CD4-positive, alpha-beta T cell treated with Interleukin-15 for 4 hours (primary cell): ENCODE measurements around the gene SCARB1.

Source experiments
- DNase-seq: peaks from one replicate; pipeline ENCODE4 v3.0.0-alpha.2; 2020; ENCODE audit warnings: low spot score

The SCARB1 gene

DNA sequence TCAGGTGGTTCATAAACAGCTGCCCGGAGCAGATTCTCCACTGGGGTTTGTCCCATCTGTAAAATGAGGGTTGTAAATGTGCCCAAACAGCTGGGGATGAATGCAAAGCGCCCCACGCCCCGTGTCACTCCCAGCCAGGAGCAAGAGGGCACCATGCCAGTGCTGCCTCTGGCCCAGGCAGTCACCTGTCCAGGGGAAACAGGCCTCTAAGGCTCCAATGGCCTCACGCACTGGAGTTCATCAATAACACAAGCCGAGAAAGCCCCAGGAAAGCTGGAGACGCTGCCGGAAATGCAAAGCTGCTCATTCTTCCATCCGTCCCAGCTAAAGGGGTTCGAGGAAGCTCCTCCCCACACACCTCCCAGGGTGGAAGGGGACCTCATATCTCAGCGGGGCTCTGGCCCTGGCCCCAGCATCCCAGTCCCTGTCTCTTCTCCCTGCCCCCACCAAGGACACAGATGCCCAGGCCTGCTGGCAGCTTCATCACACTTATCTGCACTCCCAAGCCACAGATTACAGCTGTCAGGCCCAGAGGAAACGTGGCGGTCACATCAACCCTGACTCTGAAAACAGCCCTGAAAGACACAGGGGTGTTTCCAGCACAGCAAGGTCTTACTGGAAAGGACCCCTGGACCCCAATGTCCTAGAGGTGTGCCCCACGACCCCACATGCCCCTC is 21.5 kb downstream of the SCARB1 start:
- no peak for DNase-seq

GRCh38 chr12:124841558-124841945 is 22.1 kb downstream of the SCARB1 start:
- no peak for DNase-seq

GRCh38 chr12:124837958-124838803 is 25.5 kb downstream of the SCARB1 start:
- DNase-seq = no peak

DNA sequence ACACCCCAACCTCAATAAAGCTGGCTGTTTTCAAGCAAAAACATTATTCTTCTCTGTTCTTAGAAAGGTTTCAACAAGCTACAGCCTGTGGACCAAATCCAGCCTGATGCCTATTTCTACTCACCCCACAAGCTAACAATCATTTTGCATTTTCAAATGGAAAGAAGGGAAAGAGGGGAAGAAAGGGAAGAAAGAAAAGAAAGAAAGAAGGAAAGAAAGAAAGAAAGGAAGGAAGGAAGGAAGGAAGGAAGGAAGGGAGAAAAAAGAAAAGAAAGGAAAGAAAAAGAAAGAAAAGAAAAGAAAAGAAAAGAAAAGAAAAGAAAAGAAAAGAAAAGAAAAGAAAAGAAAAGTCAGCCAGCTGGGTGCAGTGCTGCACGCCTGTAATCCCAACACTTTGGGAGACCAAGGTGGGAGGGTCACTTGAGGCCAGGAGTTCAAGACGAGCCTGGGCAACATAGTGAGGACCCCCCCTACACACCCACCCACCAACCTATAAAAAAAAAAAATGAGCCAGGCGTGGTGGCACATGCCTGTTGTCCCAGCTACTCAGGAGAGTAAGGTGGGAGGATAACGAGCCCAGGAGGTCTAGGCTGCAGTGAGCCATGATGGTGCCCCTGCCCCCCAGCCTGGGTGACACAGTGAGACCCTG is 26.3 kb downstream of the SCARB1 start:
- no peak for DNase-seq

DNA sequence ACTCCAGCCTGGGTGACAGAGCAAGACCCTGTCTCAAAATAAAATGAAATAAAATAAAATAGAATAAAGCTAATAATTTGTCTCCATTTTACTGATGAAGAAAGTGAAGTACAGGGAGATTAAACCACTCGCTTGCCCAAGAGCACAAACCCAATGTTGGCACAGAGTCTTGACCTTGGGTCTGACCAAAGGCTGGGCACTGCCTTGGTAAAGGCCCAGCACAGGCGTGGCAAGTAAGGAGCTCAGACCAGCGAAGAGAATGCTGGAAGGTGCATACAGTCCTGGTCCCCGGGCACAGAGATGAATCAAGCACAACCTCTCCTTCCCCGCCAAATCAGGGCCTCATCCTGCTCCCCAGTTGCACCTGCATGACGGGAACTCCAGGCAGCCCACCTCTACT is 26.9 kb downstream of the SCARB1 start:
- DNase-seq = no peak

DNA sequence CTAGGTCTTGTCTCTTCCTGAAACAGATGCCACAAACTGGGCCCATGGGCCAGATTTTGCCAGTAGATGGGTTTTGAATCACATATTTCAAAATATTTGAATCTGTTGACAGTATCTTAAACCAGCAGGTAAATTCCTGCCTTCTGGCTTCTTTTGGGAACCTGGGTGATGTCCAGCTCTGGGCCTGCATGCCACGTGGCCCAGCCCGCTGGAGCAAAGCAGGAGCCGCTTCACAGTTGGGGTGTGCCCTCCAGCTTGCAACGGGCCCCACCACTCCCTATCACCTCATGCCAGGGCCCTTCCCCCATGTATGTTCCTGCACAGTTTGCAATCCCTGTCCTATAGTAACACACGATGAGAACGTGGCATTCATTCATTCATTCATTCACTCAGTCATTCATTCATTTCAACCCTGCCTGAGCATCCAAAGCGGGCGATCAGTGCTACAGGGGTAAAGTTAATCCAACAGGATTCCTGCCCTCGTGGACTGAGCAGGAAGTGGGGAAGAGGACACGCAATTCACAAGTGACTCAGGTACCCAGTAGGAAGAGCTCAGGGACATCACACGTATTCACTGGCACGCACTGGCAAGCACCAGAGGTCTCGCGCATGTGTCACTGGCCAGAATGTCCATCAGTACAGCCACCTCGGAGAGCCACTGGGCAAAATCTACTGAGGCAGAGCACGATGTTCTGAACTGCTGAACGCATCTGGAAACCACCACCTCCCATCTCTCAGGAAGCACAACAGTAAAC is 27.8 kb downstream of the SCARB1 start:
- no peak for DNase-seq

DNA sequence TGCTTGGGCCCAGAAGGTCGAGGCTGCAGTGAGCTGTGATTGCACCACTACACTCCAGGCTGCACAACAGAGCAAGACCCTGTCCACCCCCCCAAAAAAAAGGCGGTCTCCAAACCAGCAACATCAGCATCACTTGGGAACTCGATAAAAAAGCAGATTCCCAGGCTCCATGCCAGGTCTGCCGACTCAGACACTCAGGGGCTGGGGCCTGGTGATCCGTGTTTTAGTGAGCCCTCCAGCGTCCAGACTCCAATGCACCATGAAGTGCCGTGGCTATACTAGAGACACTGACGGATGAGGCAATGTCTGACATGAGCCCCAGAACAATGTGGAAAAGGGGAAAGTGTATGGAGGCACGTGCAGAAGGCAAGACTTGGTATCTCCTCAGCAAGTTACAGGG is 28.8 kb downstream of the SCARB1 start:
- DNase-seq = no peak

GRCh38 chr12:124833693-124834122 is 30.0 kb downstream of the SCARB1 start:
- no peak for DNase-seq

GRCh38 chr12:124832856-124833255 is 30.8 kb downstream of the SCARB1 start:
- DNase-seq = no peak

DNA sequence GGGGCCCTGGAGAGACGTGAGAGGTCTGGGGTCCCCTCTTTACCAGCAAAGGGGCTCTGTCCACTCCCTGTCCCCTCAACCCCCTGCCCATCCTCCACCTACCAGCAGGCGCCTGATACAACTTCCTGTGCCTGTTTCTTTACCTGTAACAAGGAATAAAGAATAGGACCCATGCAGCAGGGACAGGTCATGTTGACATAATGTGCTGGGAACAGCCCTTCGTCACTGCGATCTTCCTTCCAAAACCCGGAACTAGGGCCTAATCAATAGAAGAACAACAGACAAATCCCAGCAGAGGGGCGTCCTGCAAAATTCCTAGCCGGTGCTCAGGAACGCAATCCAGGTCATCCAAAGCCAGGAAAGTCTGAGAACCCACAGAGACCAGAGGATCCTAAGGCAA is 32.1 kb downstream of the SCARB1 start:
- no peak for DNase-seq

GRCh38 chr12:124830306-124830705 is 33.4 kb downstream of the SCARB1 start:
- no peak for DNase-seq

DNA sequence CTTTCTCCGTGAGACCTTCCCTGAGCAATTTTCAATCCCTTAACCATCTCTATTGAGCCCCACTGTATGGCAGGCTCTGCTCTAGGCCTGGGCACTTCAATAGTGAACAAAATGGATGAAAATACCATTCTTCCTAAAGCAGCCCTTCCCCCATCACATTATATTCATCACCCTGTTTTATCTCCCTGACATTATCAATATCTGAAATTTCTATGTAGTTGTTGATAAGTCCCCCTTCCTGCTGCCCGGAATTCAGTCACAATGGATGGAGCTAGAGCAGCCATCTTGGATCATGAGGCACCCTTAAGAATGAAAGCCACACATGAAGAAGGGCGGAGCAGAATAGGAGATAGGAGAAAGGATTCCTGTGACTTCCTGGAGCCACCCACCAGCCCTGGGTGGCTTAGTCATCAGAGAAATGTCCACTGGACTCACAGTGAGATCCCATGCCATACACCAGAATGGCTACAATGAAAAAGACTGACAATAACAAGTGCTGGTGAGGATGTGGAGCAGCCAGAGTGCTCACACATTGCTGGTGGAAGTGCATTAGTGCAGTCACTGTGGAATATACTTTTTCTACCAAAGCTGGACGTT is 33.9 kb downstream of the SCARB1 start:
- DNase-seq = no peak

GRCh38 chr12:124829008-124829707 is 34.5 kb downstream of the SCARB1 start:
- no peak for DNase-seq

DNA sequence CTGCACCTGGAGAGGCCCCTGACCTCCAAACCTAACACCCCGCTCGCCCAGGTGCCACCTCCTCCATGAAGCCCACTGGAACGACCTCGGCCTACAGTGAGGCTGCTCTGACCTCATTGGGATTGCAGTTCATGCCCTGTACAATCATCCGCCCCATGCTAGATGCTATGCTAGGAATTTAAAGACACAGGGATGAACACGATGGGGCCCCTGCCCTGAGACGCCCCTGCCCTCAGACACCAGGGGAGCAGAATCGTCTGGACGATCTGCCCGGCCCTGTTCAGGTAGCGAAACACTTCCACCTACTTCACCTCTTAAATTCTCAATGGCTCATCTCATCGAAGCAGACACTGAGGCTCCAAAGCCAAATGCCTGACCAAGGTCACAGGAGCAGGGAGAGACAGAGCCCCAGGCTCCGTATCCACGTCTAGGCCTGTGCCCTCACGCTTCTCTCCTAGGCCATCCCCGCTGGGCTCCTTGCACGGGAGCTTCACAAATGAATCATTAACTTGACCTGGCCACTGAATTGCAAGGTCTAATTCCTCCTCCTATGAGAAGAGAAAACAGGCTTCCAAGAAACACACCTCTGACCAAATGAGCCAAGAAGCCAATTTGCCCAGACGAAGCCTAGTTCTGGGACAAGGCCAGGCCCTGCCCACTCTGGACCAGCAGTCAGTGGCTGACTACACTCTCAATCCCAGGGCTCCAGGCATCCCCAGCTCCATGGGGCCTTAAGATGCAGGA is 35.2 kb downstream of the SCARB1 start:
- no peak for DNase-seq

- no peak for DNase-seq
Measured at GRCh38 chr12:124827588-124828184, 36.0 kb downstream of the SCARB1 start.

GRCh38 chr12:124824195-124824594 is 39.5 kb downstream of the SCARB1 start:
- no peak for DNase-seq

- no peak for DNase-seq
Measured at GRCh38 chr12:124823272-124823970, 40.2 kb downstream of the SCARB1 start.

GRCh38 chr12:124822218-124822617 is 41.4 kb downstream of the SCARB1 start:
- DNase-seq = no peak
